T-helper 22 cell (primary cell): ENCODE results near the gene CREB1.

ENCODE experiments used
- DNase-seq: peaks from one replicate; pipeline ENCODE4 v3.0.0-alpha.2; 2020; ENCODE audit warnings: low read depth

Gene CREB1

DNA sequence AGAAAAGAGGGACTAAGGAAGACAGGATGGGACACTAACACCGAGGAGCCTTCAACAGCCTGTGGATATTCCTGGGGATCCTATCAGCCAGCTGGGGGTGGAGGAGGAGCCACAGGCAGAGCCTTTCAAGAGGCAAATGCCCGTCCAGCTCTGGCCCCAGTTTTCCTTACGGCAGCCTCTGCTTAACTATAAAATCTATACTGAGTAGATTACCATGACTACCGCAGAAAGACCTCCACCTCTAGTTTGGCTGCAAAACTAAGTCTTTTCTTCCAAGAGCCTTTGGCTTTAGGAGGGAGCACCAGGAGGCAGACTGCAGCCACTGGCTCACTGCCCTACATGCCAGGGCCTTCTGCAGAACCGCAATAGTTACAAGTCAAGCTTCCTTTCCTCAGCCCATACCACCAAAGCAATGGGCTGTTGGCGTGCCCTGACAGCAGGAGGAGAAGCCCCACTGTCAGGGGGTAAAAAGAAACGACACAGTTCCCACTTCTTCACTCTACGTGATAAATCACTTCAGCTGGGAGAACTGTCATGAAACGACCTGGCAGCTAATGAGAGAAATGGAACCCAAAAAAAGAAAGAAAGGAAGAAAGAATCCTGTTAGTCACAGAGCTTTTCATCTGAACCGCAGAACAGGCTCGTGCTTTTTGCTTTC lies 25.1 kb upstream of the CREB1 start:
- DNase-seq: no peak

DNA sequence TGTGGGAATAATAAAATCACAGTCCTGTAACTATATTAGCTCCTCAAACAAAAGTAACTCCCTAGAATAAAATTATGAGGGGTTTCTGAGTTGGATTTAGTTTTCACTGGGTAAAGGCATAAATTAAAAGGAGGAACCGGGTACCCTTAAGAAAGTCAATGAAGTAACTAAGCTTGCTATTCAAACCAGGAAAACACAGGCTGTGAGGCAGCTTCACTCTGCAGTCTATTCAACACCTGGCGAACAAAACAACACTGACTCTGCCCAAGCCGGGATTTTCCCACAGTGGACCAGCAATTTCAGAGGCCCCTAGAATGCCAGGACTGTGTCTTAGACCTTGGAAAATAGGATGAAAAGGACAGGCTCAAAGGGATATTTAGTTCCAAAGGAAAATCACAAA lies 24.6 kb upstream of the CREB1 start:
- no peak for DNase-seq

DNA sequence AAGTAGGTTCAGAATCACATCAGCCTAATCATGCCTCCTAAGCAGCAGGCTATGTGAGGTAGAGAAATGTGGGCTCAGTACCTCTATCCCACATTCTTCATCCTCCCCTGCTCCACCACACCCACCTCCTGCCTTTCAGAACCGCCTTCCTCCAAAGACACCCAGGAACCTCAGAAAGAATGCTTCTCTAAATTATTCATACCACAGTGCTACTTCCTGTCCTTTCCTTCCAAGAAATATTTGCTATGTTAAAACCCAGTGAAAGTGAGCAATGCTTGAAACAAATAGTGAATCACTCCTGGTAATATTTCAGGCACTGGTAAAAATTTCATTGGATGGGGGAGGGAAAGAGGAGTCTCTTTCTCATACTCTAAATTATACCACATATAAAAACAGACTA lies 24.0 kb upstream of the CREB1 start:
- no peak for DNase-seq

DNA sequence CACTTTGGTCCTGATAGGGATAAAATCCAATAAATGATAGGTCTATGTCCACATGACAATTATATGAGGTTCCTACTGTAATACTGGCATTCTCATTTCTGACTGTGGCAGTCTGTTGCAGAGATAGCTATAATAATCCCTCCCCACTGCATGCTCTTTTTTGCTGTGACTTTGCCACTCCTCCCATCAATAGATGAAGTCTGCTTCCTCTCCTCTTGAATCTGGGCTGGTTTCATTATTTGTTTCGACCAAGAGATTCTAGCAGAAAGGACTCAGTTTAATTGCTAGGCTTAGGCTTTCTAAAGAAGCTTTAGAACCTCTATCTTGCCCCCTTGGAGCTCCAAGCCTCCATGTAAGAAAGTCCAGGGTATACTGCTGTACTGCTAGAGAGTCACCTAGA lies 23.3 kb upstream of the CREB1 start:
- no peak for DNase-seq

DNA sequence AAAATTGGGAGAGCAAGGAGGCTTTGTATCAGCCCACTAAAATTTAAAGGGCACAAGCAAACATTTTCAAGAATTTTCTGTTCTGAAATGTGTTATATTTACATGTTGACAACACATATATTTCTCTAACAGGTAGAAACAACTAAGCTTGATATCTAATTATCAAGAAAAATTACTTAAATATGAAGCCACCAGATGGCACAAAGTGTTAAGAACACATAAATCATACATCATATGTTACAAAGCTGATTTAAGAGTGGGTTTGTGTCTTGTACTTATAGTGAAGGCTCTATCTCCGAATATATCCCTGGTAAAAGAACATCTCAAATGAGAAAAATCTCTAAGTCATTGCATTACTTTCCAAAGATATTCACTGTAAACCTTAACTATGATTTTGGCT lies 19.6 kb upstream of the CREB1 start:
- DNase-seq: no peak

DNA sequence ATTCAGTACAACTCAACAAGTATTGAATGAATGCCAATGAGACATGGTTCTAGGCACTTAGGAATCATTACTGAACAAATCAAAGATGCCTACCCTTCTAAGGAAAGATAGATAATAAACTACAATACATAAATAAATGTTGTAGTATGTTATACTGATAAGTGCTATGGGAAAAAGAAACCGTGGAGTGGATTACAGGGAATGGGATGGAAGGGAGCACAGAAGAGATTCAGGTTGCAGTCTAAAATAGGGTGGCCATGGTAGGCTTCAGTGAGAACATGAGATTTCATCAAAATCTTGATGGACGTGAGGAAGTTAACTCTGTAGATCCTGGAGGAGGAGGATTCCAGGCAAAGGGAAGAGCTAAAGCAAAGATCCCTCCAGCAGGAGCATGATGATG lies 17.9 kb upstream of the CREB1 start:
- no peak for DNase-seq

DNA sequence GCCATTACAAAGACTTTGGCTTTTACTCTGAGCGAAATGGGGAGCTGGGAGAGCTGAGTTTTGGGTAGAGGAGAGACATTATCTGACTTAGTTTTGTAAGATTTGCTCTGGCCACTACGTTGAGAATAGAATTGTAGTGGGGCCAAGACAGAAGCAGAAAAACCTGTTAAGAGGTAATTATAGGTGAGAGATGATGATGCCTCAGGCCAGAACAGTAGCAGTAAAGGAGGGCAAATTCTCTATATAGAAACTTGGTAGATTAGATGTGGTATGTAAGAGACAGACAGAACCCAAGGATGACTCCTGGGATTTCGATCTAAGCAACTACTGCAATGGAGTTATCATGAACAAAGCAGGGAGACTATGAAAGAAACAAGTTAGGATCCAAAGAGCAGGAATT lies 17.4 kb upstream of the CREB1 start:
- DNase-seq: no peak

DNA sequence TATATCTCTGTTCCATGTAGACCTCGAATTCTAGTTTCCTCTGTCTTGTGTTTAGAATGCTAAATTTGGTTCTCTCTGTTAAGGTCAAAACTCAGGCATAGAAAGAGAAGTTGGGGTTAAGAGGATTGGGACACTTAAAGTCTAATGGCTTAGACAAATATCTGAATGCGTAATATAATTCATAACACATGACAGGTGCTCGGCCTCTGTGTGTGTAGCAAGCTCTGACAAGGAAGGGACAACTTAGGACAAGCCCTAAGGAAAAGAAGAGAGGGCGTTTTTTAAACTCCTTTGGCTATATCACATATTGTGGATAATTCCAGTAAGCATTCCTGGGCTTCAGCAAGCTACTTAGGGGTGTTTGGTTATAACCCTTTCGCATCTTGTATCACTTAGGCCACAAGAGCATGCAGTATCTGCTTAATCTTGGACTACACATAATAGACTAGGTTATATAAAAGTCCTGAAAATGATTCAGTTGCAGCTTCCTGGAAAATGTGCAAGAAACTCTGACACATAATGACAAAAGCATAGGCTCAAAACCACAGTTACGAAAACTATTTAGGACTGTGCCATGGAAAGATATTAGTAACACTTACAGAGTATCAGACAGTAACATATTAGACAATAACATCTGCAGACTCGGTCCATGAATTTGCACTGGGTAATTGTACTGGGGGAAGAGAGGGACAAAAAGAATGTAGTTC lies 16.1 kb upstream of the CREB1 start:
- no peak for DNase-seq

DNA sequence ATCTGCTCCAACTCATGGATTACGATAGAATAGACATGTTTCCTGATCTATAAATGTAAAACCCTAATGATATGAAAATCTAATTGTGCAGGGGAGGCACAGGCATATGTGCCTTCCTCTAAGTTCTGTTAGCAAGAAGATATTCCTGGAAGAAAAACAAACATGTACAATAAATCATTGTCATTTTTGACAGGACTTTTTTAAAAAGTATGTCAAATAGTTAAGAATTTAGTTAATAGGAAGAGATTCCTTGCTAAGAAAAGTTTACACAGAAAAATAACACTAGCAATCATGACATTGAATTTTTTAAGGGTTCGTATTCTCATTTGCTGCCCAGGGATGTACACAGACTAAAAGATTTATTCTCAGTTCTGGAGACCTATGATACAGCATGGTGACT lies 15.3 kb upstream of the CREB1 start:
- DNase-seq: no peak

DNA sequence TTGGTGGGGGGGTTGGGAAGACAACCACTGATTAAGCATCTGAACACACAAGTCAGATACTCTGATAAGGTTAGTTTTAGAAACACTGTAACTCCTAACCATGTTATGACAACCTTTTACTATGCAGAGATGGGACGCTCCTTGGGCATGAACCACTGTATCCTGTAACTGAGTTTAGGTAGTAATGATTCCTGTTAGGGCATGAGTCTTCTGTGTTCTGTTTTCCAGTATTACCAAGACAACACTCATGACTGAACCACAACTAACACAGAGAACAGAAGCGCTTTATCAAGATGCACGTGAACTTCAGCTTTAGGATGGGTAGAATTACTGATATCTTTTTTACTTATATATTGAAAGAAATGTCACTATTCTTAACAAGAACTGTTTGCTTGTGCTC lies 14.1 kb upstream of the CREB1 start:
- no peak for DNase-seq

DNA sequence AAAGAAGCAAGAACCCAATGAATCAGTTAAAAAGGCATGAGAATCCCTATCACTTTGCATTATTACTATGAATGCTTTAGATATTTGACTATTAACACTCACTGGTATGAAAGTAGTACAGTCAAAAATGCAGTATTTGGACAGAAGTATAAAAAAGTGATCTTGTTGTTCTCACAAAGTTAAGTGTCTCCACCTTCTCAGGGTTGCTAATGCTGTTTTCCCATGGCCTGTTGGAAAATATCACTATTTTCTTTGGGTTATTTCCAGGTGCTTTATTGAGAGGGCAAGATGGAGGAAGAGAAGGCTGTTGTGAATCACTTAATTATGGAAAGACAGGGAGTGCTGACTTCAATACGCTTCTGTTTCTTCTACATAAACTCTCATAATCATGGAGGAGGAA lies 13.6 kb upstream of the CREB1 start:
- no peak for DNase-seq

DNA sequence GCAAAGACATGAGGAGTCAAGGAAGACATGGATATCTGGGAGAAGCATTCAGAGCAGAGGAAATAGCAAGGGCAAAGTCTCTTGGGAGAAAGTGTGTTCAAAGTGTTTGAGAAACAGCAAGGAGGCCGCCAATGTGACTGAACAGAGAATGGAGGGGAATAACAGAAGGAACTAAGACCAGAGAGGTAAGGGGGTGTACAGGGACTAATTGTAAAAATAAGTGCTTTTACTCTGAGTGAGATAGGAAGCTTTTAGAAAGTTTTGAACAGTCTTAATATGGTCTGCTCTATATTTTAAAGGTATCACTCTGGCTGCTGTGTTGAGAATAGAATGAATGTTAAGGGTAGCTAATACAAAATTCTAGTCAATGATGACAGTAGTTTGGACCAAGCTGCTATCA lies 6.8 kb upstream of the CREB1 start:
- no peak for DNase-seq

DNA sequence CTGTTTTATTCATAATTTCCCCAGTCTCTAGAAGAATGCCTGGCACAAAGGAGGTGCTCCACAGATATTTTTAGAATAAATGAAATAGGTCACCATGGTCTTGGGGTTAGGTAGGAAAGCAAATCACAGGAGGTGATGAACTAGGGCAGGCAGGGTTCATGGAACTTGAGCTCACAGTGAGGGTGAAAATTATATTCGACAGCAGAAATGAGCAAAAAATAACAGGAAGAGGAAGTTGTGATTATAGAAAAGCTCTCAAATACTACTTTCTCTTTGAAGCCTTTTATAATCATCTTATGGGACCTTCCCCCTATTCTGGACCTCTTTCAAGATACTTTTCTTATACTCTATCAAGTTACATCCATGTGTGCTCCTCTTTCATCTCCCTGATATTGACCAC lies 4.5 kb upstream of the CREB1 start:
- no peak for DNase-seq

DNA sequence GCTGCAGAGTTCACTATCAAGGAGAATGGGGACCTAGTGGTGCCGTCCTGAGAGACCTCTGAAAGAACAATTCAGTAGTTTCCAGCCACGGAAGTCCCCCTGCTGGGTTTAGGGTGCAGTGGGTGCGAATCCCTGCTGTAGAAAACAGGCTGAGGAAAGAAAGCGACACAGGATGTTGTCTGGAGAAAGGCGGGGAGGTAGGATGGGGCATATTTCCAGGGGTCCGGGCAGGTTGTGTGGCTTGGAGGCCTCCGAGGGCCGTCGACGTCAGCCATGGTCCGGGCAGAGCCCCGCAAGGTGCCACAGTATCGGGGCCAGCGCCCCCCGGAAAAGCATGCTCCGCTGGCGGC lies 807 bp upstream of the CREB1 start:
- DNase-seq: peak; percentile 71

DNA sequence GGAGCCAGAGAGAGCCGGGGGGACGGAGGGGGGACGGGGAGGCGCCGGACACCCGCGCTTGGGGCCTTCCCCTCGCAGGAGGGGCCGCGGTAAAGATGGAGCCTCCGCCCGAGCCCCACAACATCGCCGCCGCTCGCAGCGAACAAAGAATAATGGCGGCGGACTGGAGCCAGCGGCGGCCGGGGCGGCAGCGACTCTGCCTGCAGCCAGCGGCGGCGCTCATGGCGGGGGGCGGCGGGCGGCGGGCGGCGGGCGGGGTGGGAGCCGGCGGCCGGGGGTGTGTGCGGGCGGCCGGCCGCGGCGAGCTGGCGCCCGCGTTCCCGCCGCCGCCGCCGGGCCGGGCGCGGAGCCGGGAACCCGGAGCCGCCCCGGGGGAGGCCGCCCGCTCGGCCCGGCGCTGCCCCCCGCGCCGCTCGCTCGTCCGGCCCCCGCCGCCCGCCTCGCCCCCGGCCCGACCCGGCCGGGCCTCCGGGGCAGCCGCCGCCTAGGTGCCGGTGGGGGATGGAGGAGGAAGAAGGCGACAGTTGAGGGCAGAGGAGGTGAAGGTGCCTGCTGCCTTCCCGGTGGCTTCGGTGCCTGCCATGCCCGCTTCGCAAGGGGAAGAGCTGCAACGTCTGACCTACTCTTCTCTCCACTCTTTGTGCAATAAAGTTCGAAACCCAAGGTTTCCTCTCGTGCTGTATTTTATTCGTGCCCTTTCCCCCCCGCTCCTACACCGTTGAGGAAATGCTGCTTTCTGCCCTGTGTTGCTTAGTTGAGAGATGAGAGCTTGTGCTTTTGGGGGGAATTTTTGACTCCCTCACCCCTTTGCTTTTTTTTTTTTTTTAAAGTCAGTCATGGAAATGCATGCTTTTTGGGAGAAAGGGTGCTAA lies 634 bp downstream of the CREB1 start:
- DNase-seq: peak; percentile 39

DNA sequence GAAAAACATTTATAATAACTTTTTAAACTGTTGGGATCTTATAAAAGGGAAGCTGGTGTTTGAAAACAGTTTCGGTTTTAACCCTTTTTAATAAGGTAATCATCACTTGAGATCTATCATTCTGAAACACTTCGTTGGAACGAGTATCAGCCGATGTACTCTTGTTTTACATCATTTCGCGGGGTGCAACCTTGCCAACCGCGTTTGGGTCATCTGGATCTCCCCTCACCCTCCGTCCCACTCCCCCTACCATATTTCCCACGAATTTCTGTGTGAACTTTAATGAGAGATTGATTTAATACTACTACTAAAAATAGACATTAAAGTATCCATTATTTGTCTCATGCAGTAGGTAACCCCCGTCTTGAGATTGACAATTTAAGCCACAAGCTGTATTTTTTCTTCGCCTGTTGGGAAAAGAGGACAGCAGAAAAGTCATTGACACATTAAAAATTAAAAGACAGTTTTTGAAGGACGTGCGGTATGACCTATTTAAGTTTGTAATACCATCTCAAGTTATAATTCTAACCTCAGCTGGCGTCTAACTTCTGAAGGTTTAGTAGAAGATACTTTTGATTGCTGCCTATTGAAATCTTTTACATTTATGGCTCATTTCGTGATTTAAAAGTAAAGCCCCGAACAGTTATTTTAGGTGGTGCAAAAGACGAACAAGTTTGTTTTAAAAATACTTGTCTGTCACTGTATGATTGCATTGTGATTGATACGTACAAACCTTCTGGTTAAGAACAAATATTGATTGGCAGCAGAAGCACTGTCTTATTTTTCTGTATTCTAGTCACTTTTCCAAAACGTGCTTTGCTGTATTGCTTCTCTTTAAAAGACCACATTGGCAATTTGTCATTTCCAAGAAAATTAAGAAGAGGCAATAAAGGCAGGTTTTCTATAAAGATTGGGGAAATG lies 1.5 kb downstream of the CREB1 start:
- no peak for DNase-seq

DNA sequence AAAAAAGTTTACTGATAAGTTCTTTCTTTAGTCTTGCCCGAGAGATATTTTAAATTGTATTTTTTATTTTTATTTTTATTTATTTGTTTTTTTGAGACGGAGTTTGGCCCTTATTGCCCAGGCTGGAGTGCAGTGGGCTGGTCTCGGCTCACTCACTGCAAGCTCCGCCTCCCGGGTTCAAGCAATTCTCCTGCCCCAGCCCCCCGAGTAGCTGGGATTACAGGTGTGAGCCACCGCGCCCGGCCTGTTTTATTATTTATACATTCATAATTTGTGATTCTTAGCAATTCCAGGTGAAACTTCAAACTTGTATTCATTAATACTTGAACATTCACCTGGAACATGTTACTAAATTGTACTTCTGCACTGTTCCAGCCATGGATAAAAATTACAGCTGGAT lies 2.9 kb downstream of the CREB1 start:
- DNase-seq: no peak

DNA sequence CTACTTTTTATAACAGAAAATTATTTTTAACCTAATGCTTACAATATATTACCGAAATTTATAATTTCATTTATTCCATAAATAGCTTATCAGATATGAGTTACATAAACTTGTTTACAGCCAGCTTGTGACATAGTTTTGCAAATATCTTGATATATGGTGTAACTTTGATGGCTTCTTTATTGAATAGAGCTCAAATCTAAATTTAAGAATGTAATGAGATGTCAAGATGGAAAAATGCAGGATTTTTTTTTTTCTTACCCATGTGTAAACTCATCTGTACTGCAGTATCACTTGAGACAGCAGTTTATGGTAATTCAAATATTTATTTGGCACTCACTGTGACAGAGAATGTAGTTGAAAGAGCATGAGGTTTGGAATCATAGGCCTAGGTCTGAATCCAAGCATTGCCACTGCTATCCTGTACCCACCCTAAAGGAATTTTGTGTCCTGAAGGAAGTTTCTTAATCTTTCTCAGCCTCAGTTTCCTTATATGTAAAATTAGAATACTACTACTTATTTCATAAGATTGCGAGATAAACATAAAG lies 3.8 kb downstream of the CREB1 start:
- DNase-seq: no peak

DNA sequence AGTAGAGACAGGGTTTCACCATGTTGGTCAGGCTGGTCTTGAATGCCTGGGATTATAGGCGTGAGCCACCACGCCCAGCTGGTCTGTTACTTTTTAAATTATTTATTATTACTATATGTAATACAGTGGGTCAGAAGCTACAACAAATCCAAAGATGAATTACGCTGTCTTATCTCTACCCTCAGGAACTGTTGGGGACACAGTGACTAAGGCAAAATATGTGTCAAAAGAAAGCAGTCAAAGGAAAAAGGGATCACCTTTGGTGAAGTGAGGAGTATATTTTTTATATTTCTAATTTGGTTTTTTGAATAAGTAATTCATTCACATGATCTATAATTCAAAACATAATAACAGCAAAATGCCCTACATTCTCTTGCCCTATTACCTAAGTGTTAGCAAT lies 4.7 kb downstream of the CREB1 start:
- DNase-seq: no peak

DNA sequence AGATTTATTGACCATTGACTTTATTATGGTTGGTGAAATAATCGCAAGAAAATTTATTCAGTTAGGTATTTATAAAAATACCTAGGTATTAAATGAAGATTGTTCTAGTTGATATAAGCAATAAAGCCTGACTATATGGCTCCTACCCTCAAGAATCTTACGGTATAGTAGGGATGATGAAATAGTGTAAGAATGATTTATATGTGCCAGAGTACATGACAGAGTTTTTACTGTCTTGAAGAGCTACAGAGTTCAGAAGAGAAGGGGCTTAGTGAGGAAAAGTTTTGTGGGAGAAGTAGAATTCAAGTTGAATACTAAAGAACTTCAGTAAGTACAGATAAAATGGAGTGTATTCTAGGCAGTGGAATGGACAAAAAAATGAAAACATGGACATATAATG lies 9.7 kb downstream of the CREB1 start:
- DNase-seq: no peak

DNA sequence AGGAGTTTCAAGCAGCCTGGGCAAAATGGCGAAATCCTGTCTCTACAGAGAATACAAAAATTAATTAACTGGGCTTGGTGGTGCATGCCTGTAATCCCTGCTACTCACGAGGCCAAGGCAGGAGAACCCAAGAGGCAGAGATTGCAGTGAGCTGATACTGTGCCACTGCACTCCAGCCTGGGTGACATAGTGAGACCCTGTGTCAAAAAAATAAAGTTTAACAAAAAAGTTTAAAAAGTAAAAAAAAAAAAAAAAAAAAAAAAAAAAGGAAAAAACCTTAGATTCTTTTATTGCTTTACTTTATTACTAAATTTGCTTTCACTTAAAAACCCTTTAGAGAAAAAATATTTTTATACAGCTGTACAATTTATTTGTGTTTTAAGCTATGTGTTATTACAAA lies 10.7 kb downstream of the CREB1 start:
- DNase-seq: no peak

DNA sequence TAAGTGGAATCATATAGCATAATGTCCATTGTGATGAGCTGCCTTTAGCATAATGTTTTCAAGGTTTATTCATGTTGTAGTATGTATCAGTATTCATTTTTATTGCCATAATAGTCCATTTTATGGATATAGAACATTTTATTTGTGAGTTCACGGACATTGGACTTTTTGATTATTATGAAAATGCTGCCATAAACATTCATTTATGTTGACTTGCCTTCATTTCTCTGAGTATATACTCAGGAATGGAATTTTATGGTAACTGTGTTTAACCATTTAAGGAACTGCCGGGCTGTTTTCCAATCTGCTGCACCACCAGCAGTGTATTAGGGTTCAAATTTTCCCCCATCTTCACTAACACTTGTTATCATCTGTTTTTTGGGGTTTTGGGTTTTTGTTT lies 12.2 kb downstream of the CREB1 start:
- DNase-seq: no peak
